Spleen (tissue), 11 donors: Measurements from ENCODE around the gene DRD4. TPM values are rescaled to one million over a fixed set of nuclear protein-coding genes. Genes with fewer than 3 reads are reported as not detected.

Experiments
- DNase-seq: peaks from one replicate; pipeline ENCODE4 v3.0.0-alpha.2; 2020
- H3K27ac ChIP-seq, 8 donors: fragments of 200-600 bp; sonication (generic) in 7 of 8; 1 replicate in 4 of 8; 2 replicates in 4 of 8; pipeline versions ENCODE4 v1.5.0 to v1.8.0; 2016 to 2021; ENCODE audit warnings: inconsistent platforms in 4 of 8, mild to moderate bottlenecking in 4 of 8, moderate library complexity in 1 of 8
- H3K27me3 ChIP-seq, 7 donors: fragments of 200-600 bp; sonication (generic) in 6 of 7; replicated peaks in 1 of 7; 1 replicate in 4 of 7; 2 replicates in 3 of 7; pipeline versions ENCODE4 v1.5.0 to v1.8.0; 2016 to 2021; ENCODE audit warnings: inconsistent platforms in 3 of 7, mild to moderate bottlenecking in 1 of 7
- H3K36me3 ChIP-seq, 6 donors: fragments of 200-600 bp; sonication (generic) in 5 of 6; 1 replicate in 4 of 6; 2 replicates in 2 of 6; pipeline versions ENCODE4 v1.5.0 to v1.8.0; 2016 to 2021; ENCODE audit warnings: inconsistent platforms in 2 of 6
- H3K4me1 ChIP-seq, 6 donors: fragments of 200-600 bp; sonication (generic) in 5 of 6; 1 replicate in 3 of 6; 2 replicates in 3 of 6; pipeline versions ENCODE4 v1.5.0 to v1.8.0; 2016 to 2021; ENCODE audit warnings: inconsistent platforms in 3 of 6
- H3K4me3 ChIP-seq, 8 donors: fragments of 200-600 bp; sonication (generic) in 7 of 8; 1 replicate in 4 of 8; 2 replicates in 4 of 8; pipeline versions ENCODE4 v1.5.0 to v1.8.0; 2016 to 2021; ENCODE audit warnings: inconsistent platforms in 4 of 8, mild to moderate bottlenecking in 4 of 8, moderate library complexity in 2 of 8
- H3K9me3 ChIP-seq, 8 donors: fragments of 200-600 bp; sonication (generic) in 7 of 8; 1 replicate in 4 of 8; 2 replicates in 4 of 8; pipeline versions ENCODE4 v1.5.0 to v1.8.0; 2016 to 2021; ENCODE audit warnings: inconsistent platforms in 4 of 8
- POLR2A ChIP-seq, 3 donors: fragments of 450-650 bp; IDR thresholded peaks; one replicate each; pipeline ENCODE4 v1.5.1; 2017; ENCODE audit warnings: antibody characterized with exemption in 3 of 3, mild to moderate bottlenecking in 1 of 3
- POLR2AphosphoS5 ChIP-seq, 3 donors: sonication (generic); formaldehyde crosslinking; IDR thresholded peaks; one replicate each; pipeline ENCODE4 v1.5.1; 2017; ENCODE audit warnings: antibody characterized with exemption in 3 of 3
- WGBS, 5 donors: extraction: QIAGEN DNeasy Blood & Tissue Kit in 3 of 5; methylation state at CpG; one replicate each; pipeline versions ENCODE4 v1.1.5 to v1.1.7; 2013 to 2018; 5-methylcytosine and 5-hydroxymethylcytosine counted together
- intact Hi-C: fragments of 100-400 bp; cut with DNase I; formaldehyde crosslinking; loops from one replicate; pipeline ENCODE4 v1.15.0; 2023; ENCODE audit warnings: low total_unique reads
- polyA plus RNA-seq, 3 donors: library from polyadenylated mRNA; stranded (reverse); fragments of 200-250 nt; gene quantifications; one replicate each; pipeline ENCODE4 v1.2.1, GENCODE V29; 2013
- total RNA-seq, 7 donors: library from RNA; depleted of rRNA in 3 of 7; stranded (reverse); fragments of >200 nt in 3 of 7; fragmentation: NEBNext Ultra II Directional in 4 of 7; extraction: Animal tissue kit (Norgen Biotek cat#: 25700) in 4 of 7; gene quantifications; one replicate each; pipeline versions ENCODE4 v1.1.0 to v1.2.1, GENCODE V29; 2016 to 2021
- TF ChIP-seq, protein P1 (sequence below), 11 experiments: fragments of 200-600 bp in 7 of 11; fragments of 450-650 bp in 4 of 11; sonication (generic) in 4 of 11; IDR thresholded peaks in 8 of 11; conservative IDR thresholded peaks in 3 of 11; 1 replicate in 7 of 11; 2 replicates in 4 of 11; pipeline versions ENCODE4 v1.4.0 to v1.8.0; 2016 to 2021; ENCODE audit warnings: antibody characterized with exemption in 11 of 11, inconsistent platforms in 4 of 11, mild to moderate bottlenecking in 1 of 11
- donor health status: healthy with polysubstance abuse.
- donor health status: DM: no; HTN: no; CAD: no; lungs with moderate emphysema.
- donor health status: DM: no; HTN: no; CAD: no.
- donor health status: Bipolar disorder and iron deficiency.
- donor health status: healthy.
- donor health status: DM: no; HTN: no; CAD: no.
- donor health status: DM: yes; HTN: yes; CAD: no.

DRD4 gene
- total and polyA plus RNA-seq, 10 donors, result 0.12 to 0.86 (median 0.44) TPM; not detected in 3

GRCh38 chr11:610146-610801 lies 26.8 kb upstream of the DRD4 start:
- Histone ChIP-seq H3K9me3 (no peaks in the 10 kb centered on the region), H3K4me1 (peaks cover 14 to 58% (median 40%) of the 10 kb centered on the region in 6 donors), H3K27ac (no peak overlapping the region), H3K36me3 (peaks cover 4 to 99% (median 90%) of the 10 kb centered on the region in 6 donors), H3K4me3 (no peak overlapping the region), H3K27me3 (no peaks in the 10 kb centered on the region)
- 93 to 97% (median 96%) methylated on average over 9 to 18 of the region's 18 CpGs for WGBS, 5 donors
- no peak for DNase-seq
- intact Hi-C loops, result no loop called here
- TF ChIP-seq POLR2AphosphoS5 (IDR thresholded peaks at IDR 0.05) (peak in 1 of 3 donors; percentile 57), POLR2A (IDR thresholded peaks at IDR 0.05) (no peak)

DNA sequence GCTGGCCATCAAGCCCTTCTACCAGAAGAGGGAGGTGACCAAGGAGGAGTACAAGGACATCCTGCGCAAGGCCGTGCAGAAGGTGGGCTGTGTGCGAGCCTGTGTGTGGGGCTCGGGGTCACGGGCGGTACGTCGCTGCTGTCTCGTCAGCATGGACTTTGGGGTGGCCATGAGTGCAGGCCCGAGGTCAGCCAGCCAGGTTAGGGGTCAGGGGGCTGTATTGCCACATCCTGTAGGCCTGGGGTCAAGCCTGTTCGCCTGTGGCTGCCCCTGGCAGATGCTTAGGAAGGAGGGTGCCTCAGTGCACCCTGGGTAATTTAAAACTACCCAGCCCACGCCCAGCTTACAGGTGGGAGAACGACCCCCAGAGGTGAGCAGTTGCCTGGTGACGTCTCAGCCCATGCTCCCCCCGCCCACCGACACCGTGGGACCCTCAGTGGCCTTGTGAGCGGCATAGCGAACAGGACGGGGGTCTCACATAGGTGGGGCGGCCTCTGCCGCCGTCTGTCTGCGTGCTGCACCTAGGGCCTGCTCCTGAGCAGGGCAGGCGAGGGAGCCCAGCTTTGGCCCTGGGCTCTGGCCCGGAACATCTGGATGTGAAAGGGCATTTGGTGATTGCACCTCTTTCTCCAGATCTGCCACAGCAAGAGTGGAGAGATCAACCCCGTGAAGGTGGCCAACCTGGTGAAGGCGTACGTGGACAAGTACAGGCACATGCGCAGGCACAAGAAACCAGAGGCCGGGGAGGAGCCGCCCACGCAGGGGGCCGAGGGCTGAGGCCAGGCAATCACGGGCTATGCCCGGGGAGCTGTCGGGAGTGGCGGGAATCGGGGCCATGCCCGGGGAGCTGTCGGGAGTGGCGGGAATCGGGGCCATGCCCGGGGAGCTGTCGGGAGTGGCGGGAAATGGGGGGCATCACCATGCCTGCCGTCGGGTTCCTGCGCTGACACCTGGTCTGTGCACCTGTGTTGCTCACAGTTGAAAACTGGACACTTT lies 25.8 kb upstream of the DRD4 start:
- H3K4me3 ChIP-seq, result no peak overlapping the region
- H3K27ac ChIP-seq, result peak overlapping the region in 2 of 8 donors; percentile 18 to 98
- H3K36me3 ChIP-seq, result peaks cover 4 to 89% (median 80%) of the 10 kb centered on the region in 6 donors
- H3K27me3 ChIP-seq, result no peaks in the 10 kb centered on the region
- WGBS, 5 donors, result 85 to 91% (median 89%) methylated on average over 42 to 49 of the region's 49 CpGs
- H3K9me3 ChIP-seq, result no peaks in the 10 kb centered on the region
- TF ChIP-seq, protein P1, sequence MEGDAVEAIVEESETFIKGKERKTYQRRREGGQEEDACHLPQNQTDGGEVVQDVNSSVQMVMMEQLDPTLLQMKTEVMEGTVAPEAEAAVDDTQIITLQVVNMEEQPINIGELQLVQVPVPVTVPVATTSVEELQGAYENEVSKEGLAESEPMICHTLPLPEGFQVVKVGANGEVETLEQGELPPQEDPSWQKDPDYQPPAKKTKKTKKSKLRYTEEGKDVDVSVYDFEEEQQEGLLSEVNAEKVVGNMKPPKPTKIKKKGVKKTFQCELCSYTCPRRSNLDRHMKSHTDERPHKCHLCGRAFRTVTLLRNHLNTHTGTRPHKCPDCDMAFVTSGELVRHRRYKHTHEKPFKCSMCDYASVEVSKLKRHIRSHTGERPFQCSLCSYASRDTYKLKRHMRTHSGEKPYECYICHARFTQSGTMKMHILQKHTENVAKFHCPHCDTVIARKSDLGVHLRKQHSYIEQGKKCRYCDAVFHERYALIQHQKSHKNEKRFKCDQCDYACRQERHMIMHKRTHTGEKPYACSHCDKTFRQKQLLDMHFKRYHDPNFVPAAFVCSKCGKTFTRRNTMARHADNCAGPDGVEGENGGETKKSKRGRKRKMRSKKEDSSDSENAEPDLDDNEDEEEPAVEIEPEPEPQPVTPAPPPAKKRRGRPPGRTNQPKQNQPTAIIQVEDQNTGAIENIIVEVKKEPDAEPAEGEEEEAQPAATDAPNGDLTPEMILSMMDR (IDR thresholded peaks at IDR 0.05 in 8 of 11, conservative IDR thresholded peaks at IDR 0.05 in 3 of 11), result no peak
- TF ChIP-seq POLR2AphosphoS5 (IDR thresholded peaks at IDR 0.05), result peak; percentile 33 to 77 (median 45)
- TF ChIP-seq POLR2A (IDR thresholded peaks at IDR 0.05), result no peak
- DNase-seq, result no peak
- H3K4me1 ChIP-seq, result peaks cover 18 to 64% (median 43%) of the 10 kb centered on the region in 6 donors
- intact Hi-C loops, result no loop called here

- H3K9me3 ChIP-seq, result no peaks in the 10 kb centered on the region
- peaks cover 21 to 74% (median 52%) of the 10 kb centered on the region in 6 donors for H3K4me1 ChIP-seq
- no peak for DNase-seq
- H3K4me3 ChIP-seq, result no peak overlapping the region
- intact Hi-C loops, result no loop called here
- TF ChIP-seq, protein P1 (IDR thresholded peaks at IDR 0.05 in 8 of 11, conservative IDR thresholded peaks at IDR 0.05 in 3 of 11), result peak in 2 of 11 experiments; percentile 8 to 20
- TF ChIP-seq POLR2A (IDR thresholded peaks at IDR 0.05) (no peak), POLR2AphosphoS5 (IDR thresholded peaks at IDR 0.05) (peak in 2 of 3 donors; percentile 4 to 59)
- no peaks in the 10 kb centered on the region for H3K27me3 ChIP-seq
- H3K36me3 ChIP-seq, result peaks cover 4 to 78% (median 69%) of the 10 kb centered on the region in 6 donors
- peak overlapping the region in 5 of 8 donors; percentile 94 to 98 (median 97) for H3K27ac ChIP-seq
- WGBS, 5 donors, result 72 to 83% (median 79%) methylated on average over 10 to 27 of the region's 27 CpGs
Observed at GRCh38 chr11:612201-612960, 24.7 kb upstream of the DRD4 start.

GRCh38 chr11:612961-613300 lies 24.1 kb upstream of the DRD4 start:
- WGBS, 5 donors, result 89 to 98% (median 94%) methylated on average over 9 to 10 of the region's 10 CpGs
- H3K36me3 ChIP-seq, result peaks cover 4 to 75% (median 63%) of the 10 kb centered on the region in 6 donors
- intact Hi-C loops, result no loop called here
- H3K4me1 ChIP-seq, result peaks cover 21 to 70% (median 49%) of the 10 kb centered on the region in 6 donors
- no peak for DNase-seq
- H3K27ac ChIP-seq, result peak overlapping the region in 7 of 8 donors; percentile 26 to 98 (median 97)
- no peaks in the 10 kb centered on the region for H3K9me3 ChIP-seq
- no peaks in the 10 kb centered on the region for H3K27me3 ChIP-seq
- H3K4me3 ChIP-seq, result no peak overlapping the region
- TF ChIP-seq, protein P1 (IDR thresholded peaks at IDR 0.05 in 8 of 11, conservative IDR thresholded peaks at IDR 0.05 in 3 of 11), result no peak
- TF ChIP-seq POLR2AphosphoS5 (IDR thresholded peaks at IDR 0.05) (peak in 1 of 3 donors; percentile 39), POLR2A (IDR thresholded peaks at IDR 0.05) (no peak)
